Right lobe of liver (tissue), 6 donors: ENCODE data around the gene RPL22. TPM values are rescaled to one million over a fixed set of nuclear protein-coding genes. Genes with fewer than 3 reads are reported as not detected.

Experiments used
- ATAC-seq, 4 donors: fragments of 200-7000 bp; cut with Tn5 transposase; one replicate each; pipeline ENCODE4 v1.9.1; 2020; ENCODE audit warnings: mild to moderate bottlenecking in 4 of 4, moderate library complexity in 4 of 4
- DNase-seq, 3 donors: peaks; one replicate each; pipeline ENCODE4 v3.0.0-alpha.2; 2020
- H3K27ac ChIP-seq, 3 donors: fragments of 200-600 bp; one replicate each; pipeline ENCODE4 v1.8.0; 2022
- H3K27me3 ChIP-seq, 2 donors: fragments of 200-600 bp; one replicate each; pipeline ENCODE4 v1.8.0; 2022
- H3K36me3 ChIP-seq, 4 donors: fragments of 200-600 bp; sonication (generic) in 1 of 4; one replicate each; pipeline versions ENCODE4 v1.5.1 to v1.8.0; 2017 to 2022; ENCODE audit warnings: control low read depth in 1 of 4
- H3K4me1 ChIP-seq, 4 donors: fragments of 200-600 bp; sonication (generic) in 1 of 4; one replicate each; pipeline versions ENCODE4 v1.5.1 to v1.8.0; 2017 to 2022; ENCODE audit warnings: control low read depth in 1 of 4
- H3K4me3 ChIP-seq, 3 donors: fragments of 200-600 bp; one replicate each; pipeline ENCODE4 v1.8.0; 2022
- H3K9me3 ChIP-seq, 4 donors: fragments of 200-600 bp; sonication (generic) in 1 of 4; one replicate each; pipeline versions ENCODE4 v1.5.1 to v1.8.0; 2017 to 2022; ENCODE audit warnings: control low read depth in 1 of 4
- POLR2A ChIP-seq: fragments of 450-650 bp; IDR thresholded peaks from one replicate; pipeline ENCODE4 v1.6.1; 2017; ENCODE audit warnings: antibody characterized with exemption, mild to moderate bottlenecking
- WGBS: methylation state at CpG from one replicate; pipeline ENCODE4 v1.1.6; 2018; ENCODE audit warnings: low coverage, low lambda C conversion rate; ENCODE audit not compliant: insufficient coverage; ENCODE audit errors: missing lambda C conversion rate; 5-methylcytosine and 5-hydroxymethylcytosine counted together
- intact Hi-C, 2 donors: fragments of 100-400 bp; cut with DNase I; formaldehyde crosslinking; loops; one replicate each; pipeline versions ENCODE4 v1.11.2 to v1.14.1; 2022
- total RNA-seq, 6 experiments: library from RNA; depleted of rRNA in 2 of 6; stranded (reverse); fragments of >200 nt in 2 of 6; fragmentation: NEBNext Ultra II Directional in 3 of 6; extraction: Animal tissue kit (Norgen Biotek cat#: 25700) in 3 of 6; gene quantifications; one replicate each; pipeline versions ENCODE4 v1.1.0 to v1.2.4, GENCODE V29; 2016 to 2023
- TF ChIP-seq, protein P1 (sequence below), 4 donors: fragments of 200-600 bp in 3 of 4; fragments of 450-650 bp in 1 of 4; IDR thresholded peaks; one replicate each; pipeline versions ENCODE4 v1.5.1 to v1.8.0; 2016 to 2022; ENCODE audit warnings: antibody characterized with exemption in 4 of 4, mild to moderate bottlenecking in 2 of 4
- donor health status: DM: no; HTN: yes; CAD: no.
- donor health status: DM: no; HTN: no; CAD: no.
- donor health status: DM: no; HTN: no; CAD: no.
- donor health status: DM: no; HTN: yes; CAD: no.
- donor health status: DM: no; HTN: yes; CAD: no.

Gene RPL22
- total RNA-seq, 6 experiments from 2014 or later = 45.4 to 156 (median 134) TPM

- no peaks in the 10 kb centered on the region for H3K27me3 ChIP-seq
- intact Hi-C loops = no loop called here
- H3K4me3 ChIP-seq = no peak overlapping the region
- H3K36me3 ChIP-seq = no peaks in the 10 kb centered on the region
- DNase-seq = no peak
- ATAC-seq = no peak
- no peak overlapping the region for H3K27ac ChIP-seq
- 52% methylated on average over 8 of the region's 18 CpGs for WGBS
- H3K4me1 ChIP-seq = no peaks in the 10 kb centered on the region
- no peak for TF ChIP-seq POLR2A
- TF ChIP-seq, protein P1, sequence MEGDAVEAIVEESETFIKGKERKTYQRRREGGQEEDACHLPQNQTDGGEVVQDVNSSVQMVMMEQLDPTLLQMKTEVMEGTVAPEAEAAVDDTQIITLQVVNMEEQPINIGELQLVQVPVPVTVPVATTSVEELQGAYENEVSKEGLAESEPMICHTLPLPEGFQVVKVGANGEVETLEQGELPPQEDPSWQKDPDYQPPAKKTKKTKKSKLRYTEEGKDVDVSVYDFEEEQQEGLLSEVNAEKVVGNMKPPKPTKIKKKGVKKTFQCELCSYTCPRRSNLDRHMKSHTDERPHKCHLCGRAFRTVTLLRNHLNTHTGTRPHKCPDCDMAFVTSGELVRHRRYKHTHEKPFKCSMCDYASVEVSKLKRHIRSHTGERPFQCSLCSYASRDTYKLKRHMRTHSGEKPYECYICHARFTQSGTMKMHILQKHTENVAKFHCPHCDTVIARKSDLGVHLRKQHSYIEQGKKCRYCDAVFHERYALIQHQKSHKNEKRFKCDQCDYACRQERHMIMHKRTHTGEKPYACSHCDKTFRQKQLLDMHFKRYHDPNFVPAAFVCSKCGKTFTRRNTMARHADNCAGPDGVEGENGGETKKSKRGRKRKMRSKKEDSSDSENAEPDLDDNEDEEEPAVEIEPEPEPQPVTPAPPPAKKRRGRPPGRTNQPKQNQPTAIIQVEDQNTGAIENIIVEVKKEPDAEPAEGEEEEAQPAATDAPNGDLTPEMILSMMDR (IDR thresholded peaks at IDR 0.05) = no peak
- no peaks in the 10 kb centered on the region for H3K9me3 ChIP-seq
Observed at GRCh38 chr1:6168947-6169586, 30.3 kb downstream of the RPL22 start.

- no peak overlapping the region for H3K4me3 ChIP-seq
- H3K27ac ChIP-seq = no peak overlapping the region
- H3K9me3 ChIP-seq = no peaks in the 10 kb centered on the region
- ATAC-seq (peak; percentile 30 to 65 (median 34)), DNase-seq (no peak)
- TF ChIP-seq, protein P1 (IDR thresholded peaks at IDR 0.05) = no peak
- no peak for TF ChIP-seq POLR2A
- no peaks in the 10 kb centered on the region for H3K36me3 ChIP-seq
- H3K4me1 ChIP-seq = no peaks in the 10 kb centered on the region
- intact Hi-C loops = no loop called here
- WGBS = 54% methylated on average over 28 of the region's 34 CpGs
- no peaks in the 10 kb centered on the region for H3K27me3 ChIP-seq
Observed at GRCh38 chr1:6167391-6168303, 31.7 kb downstream of the RPL22 start.

GRCh38 chr1:6166655-6167390 lies 32.6 kb downstream of the RPL22 start:
- H3K27me3 ChIP-seq = no peaks in the 10 kb centered on the region
- H3K4me3 ChIP-seq = no peak overlapping the region
- ATAC-seq (no peak), DNase-seq (no peak)
- H3K36me3 ChIP-seq = no peaks in the 10 kb centered on the region
- no peaks in the 10 kb centered on the region for H3K4me1 ChIP-seq
- TF ChIP-seq POLR2A = no peak
- TF ChIP-seq, protein P1 (IDR thresholded peaks at IDR 0.05) = no peak
- intact Hi-C loops = no loop called here
- H3K27ac ChIP-seq = no peak overlapping the region
- 100% methylated on average over 1 of the region's 19 CpGs for WGBS
- H3K9me3 ChIP-seq = no peaks in the 10 kb centered on the region

GRCh38 chr1:6166221-6166620 lies 33.2 kb downstream of the RPL22 start:
- no peak overlapping the region for H3K4me3 ChIP-seq
- DNase-seq (no peak), ATAC-seq (no peak)
- no peaks in the 10 kb centered on the region for H3K4me1 ChIP-seq
- no peaks in the 10 kb centered on the region for H3K36me3 ChIP-seq
- intact Hi-C loops = no loop called here
- H3K27me3 ChIP-seq = no peaks in the 10 kb centered on the region
- no peak overlapping the region for H3K27ac ChIP-seq
- WGBS = no CpG with 5 or more reads among the region's 10 CpGs
- H3K9me3 ChIP-seq = no peaks in the 10 kb centered on the region
- no peak for TF ChIP-seq POLR2A
- TF ChIP-seq, protein P1 (IDR thresholded peaks at IDR 0.05) = no peak
